Spinal cord (tissue), 10 donors: Measurements from ENCODE around the gene CDC16. TPM values are rescaled to one million over a fixed set of nuclear protein-coding genes. Genes with fewer than 3 reads are reported as not detected.

Experiments
- DNase-seq, 6 donors: peaks; one replicate each; pipeline versions ENCODE4 v3.0.0 to v3.0.0-alpha.2; 2013 to 2015; ENCODE audit warnings: low spot score in 6 of 6, low read depth in 4 of 6
- H3K27ac ChIP-seq: one replicate; pipeline ENCODE4 v1.5.1; 2013; ENCODE audit warnings: low read depth, low read length, control low read depth
- H3K27me3 ChIP-seq: one replicate; pipeline ENCODE4 v1.6.1; 2013; ENCODE audit warnings: low read length; ENCODE audit not compliant: control insufficient read depth, insufficient read depth
- H3K36me3 ChIP-seq: one replicate; pipeline ENCODE4 v1.6.1; 2013; ENCODE audit warnings: low read length; ENCODE audit not compliant: control insufficient read depth, insufficient read depth
- H3K4me1 ChIP-seq: one replicate; pipeline ENCODE4 v1.6.1; 2013; ENCODE audit warnings: low read length; ENCODE audit not compliant: control insufficient read depth, insufficient read depth
- H3K4me3 ChIP-seq: one replicate; pipeline ENCODE4 v1.5.1; 2013; ENCODE audit warnings: low read depth, low read length, control low read depth
- H3K9me3 ChIP-seq: one replicate; pipeline ENCODE4 v1.6.1; 2013; ENCODE audit warnings: low read length; ENCODE audit not compliant: control insufficient read depth, insufficient read depth
- WGBS: methylation state at CpG from one replicate; pipeline ENCODE4 v1.1.5; 2013; ENCODE audit warnings: missing lambda C conversion rate; ENCODE audit not compliant: insufficient coverage; 5-methylcytosine and 5-hydroxymethylcytosine counted together
- polyA plus RNA-seq, 2 donors: library from polyadenylated mRNA; unstranded; fragments of 120-200 nt; gene quantifications; one replicate each; pipeline ENCODE4 v1.2.1, GENCODE V29; 2013; ENCODE audit not compliant: insufficient read length in 2 of 2
- total RNA-seq, 2 donors: library from RNA; depleted of rRNA in 1 of 2; stranded (reverse); fragments of 120-200 nt in 1 of 2; fragments of >200 nt in 1 of 2; gene quantifications; one replicate each; pipeline versions ENCODE4 v1.2.3 to v1.2.4, GENCODE V29; 2013 to 2014
- donor health status: healthy.

Gene CDC16
- total and polyA plus RNA-seq, 4 donors, result 71.5 to 98.1 (median 88.1) TPM

- 88% methylated on average over 3 of the region's 6 CpGs for WGBS
- no peak for DNase-seq
- H3K4me3 ChIP-seq, result no peak overlapping the region
- H3K9me3 ChIP-seq, result no peaks in the 10 kb centered on the region
- H3K36me3 ChIP-seq, result peaks cover 53% of the 10 kb centered on the region
- H3K4me1 ChIP-seq, result no peaks in the 10 kb centered on the region
- no peaks in the 10 kb centered on the region for H3K27me3 ChIP-seq
- no peak overlapping the region for H3K27ac ChIP-seq
Observed at GRCh38 chr13:114268344-114269280, 33.9 kb downstream of the CDC16 start.

DNA sequence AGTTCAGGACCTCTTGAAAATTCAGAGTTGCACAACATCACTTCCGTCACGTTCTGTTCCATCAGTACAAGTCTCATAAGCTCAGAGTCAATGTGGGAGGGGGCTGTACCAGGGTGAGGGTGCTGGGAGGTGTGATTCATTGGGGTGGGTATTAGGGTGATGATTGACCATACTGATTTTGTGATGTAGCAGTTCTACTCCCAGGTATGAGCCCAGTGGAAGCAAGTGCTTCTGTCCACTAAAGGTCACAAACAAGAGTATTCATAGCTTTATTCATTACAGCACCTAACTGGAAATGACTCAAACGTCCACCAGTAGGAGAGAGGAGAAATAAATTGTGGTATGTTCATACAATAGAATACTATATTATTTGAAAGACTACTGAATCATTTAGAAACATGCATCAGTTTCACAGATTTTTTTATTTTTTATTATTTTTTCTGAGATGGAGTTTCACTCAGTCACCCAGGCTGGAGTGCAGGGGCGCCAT is 34.6 kb downstream of the CDC16 start:
- H3K36me3 ChIP-seq, result peaks cover 53% of the 10 kb centered on the region
- H3K9me3 ChIP-seq, result no peaks in the 10 kb centered on the region
- no peaks in the 10 kb centered on the region for H3K4me1 ChIP-seq
- H3K27ac ChIP-seq, result no peak overlapping the region
- no peak for DNase-seq
- H3K4me3 ChIP-seq, result no peak overlapping the region
- no peaks in the 10 kb centered on the region for H3K27me3 ChIP-seq
- WGBS, result 100% methylated on average over 1 of the region's 4 CpGs

- H3K4me1 ChIP-seq, result no peaks in the 10 kb centered on the region
- no peaks in the 10 kb centered on the region for H3K9me3 ChIP-seq
- no peak for DNase-seq
- H3K36me3 ChIP-seq, result peaks cover 39% of the 10 kb centered on the region
- 88% methylated on average over 1 of the region's 2 CpGs for WGBS
- no peak overlapping the region for H3K27ac ChIP-seq
- H3K27me3 ChIP-seq, result no peaks in the 10 kb centered on the region
- no peak overlapping the region for H3K4me3 ChIP-seq
Observed at GRCh38 chr13:114272977-114273376, 38.3 kb downstream of the CDC16 start.

DNA sequence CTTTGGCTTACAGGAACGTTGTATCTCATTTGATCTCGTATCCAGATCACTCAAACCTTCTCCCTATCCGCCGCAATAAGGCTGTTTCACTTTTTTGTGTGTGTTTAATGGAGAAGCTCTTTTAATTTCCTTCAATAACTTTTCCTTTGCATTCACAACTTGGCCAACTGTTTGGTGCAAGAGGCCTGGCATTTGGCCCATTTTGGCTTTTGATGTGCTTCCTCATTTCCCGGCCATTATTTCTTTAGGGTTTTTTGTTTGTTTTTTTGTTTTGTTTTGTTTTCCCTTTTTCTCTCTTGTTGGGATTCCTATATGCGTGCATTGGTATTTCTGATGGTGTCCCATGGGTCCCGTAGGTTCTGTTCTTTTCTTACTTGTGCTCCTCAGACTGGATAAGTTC is 40.6 kb downstream of the CDC16 start:
- Histone ChIP-seq H3K4me3 (no peak overlapping the region), H3K9me3 (no peaks in the 10 kb centered on the region), H3K27me3 (no peaks in the 10 kb centered on the region), H3K4me1 (peaks cover 3% of the 10 kb centered on the region), H3K36me3 (peaks cover 25% of the 10 kb centered on the region), H3K27ac (no peak overlapping the region)
- WGBS, result 83% methylated on average over 1 of the region's 7 CpGs
- no peak for DNase-seq

- Histone ChIP-seq H3K9me3 (no peaks in the 10 kb centered on the region), H3K4me3 (no peak overlapping the region), H3K4me1 (peaks cover 17% of the 10 kb centered on the region), H3K27me3 (no peaks in the 10 kb centered on the region), H3K27ac (no peak overlapping the region), H3K36me3 (peaks cover 15% of the 10 kb centered on the region)
- DNase-seq, result no peak
- WGBS, result 60% methylated on average over 1 of the region's 4 CpGs
Observed at GRCh38 chr13:114279146-114279545, 44.4 kb downstream of the CDC16 start.

DNA sequence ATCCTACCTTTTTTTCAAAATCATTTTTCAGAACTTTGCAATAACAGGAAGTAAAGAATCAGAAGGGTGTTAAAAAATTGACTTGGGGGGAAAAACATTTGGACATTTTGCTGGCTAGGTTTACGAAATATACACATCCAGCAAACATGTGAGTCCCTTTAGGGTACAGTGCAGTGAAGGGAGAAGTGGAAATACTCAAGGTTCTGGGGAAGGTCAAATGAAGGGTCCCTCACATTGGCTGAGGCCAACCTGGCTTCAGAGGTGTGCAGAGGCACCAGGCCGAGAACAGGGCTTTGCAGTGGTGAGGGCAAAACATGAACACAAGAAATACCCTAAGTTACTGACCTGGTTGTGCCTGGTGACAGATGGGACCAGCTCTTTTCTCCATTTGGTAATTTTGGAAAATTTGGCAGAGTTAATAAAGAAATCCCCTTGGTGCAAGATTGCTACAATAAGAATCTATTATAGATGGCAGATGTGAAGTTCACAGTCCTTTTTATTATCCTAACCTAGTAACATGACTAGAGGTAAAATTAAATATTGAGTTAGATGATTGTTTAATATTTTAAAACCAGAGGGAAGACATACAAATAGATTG is 45.2 kb downstream of the CDC16 start:
- no peak overlapping the region for H3K4me3 ChIP-seq
- WGBS, result 60% methylated on average over 1 of the region's 2 CpGs

DNA sequence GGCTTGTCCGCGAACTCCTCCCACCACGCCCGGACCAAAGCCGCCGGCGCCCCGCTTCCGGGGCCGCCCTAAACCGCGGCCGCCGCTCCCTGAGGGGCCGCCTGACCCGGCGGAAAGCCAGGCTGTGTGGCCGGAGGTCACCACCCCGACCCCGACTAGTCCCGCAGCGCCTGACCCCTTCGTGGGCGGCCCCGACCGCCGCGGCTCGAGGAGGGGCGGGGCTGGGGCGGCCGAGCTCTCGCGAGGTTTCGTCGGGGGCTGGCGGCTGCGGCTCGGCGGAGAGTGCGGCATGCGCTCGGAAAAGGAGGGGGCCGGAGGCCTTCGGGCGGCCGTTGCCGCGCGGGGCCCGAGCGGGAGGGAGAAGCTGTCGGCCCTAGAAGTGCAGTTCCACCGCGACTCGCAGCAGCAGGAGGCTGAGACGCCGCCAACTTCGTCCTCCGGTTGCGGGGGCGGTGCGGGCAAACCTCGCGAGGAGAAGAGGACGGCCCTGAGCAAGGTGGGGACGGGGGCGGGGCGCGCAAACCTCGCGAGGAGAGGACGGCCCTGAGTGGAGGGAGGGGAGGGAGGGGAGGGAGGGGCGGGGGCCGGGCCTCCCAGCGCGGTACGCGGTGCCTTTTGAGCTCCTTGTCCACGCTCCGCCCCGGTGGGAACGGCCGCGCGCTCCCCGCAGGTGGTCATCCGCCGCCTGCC is 46.8 kb downstream of the CDC16 start, which contains the start of gene UPF3A:
Gene UPF3A (plus strand): TSS at position 251 of the 690 bp plus-strand sequence. CDS start 39 bp downstream, at position 290.
- 0% methylated on average over 66 of the region's 89 CpGs for WGBS
- Histone ChIP-seq H3K27me3 (no peaks in the 10 kb centered on the region), H3K36me3 (peaks cover 15% of the 10 kb centered on the region), H3K27ac (peak within 1 kb of the TSS; percentile 97), H3K4me3 (peak within 1 kb of the TSS; percentile 52), H3K9me3 (no peaks in the 10 kb centered on the region), H3K4me1 (peaks cover 20% of the 10 kb centered on the region)
- peak; percentile 79 to 98 (median 87) for DNase-seq

More for the DNA sequence above, 45.2 kb downstream of the CDC16 start:
- peaks cover 20% of the 10 kb centered on the region for H3K4me1 ChIP-seq
- no peaks in the 10 kb centered on the region for H3K9me3 ChIP-seq
- H3K27ac ChIP-seq, result peak overlapping the region; percentile 97
- no peak for DNase-seq
- no peaks in the 10 kb centered on the region for H3K27me3 ChIP-seq
- peaks cover 18% of the 10 kb centered on the region for H3K36me3 ChIP-seq

- no peaks in the 10 kb centered on the region for H3K27me3 ChIP-seq
- WGBS, result 0% methylated on average over 42 of the region's 50 CpGs
- no peaks in the 10 kb centered on the region for H3K9me3 ChIP-seq
- peak; percentile 23 to 88 (median 64) for DNase-seq
- H3K4me1 ChIP-seq, result peaks cover 20% of the 10 kb centered on the region
- H3K4me3 ChIP-seq, result peak overlapping the region; percentile 52
- peak overlapping the region; percentile 62 for H3K27ac ChIP-seq
- peaks cover 18% of the 10 kb centered on the region for H3K36me3 ChIP-seq
Observed at GRCh38 chr13:114282041-114282670, 47.5 kb downstream of the CDC16 start.

DNA sequence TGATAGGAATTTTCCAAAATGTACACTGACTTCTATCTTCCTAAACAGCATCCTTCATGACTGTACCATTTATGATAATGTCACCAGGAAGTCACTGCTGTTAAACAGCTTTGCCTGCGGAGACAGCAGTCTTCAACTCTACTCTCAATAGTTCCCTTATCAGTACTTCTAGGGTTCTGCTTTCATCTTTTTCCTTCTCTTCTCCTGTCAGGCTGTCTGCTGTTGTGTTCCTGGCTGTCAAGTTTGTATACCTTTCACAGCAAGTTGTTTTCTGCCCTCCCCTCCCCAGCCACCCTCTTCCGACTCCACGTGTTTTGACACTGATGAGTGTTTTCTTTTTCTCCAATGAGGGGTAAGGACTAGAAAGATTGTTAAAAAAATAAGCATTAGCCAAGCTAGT is 48.9 kb downstream of the CDC16 start:
- peaks cover 20% of the 10 kb centered on the region for H3K4me1 ChIP-seq
- H3K27ac ChIP-seq, result no peak overlapping the region
- H3K9me3 ChIP-seq, result no peaks in the 10 kb centered on the region
- no peaks in the 10 kb centered on the region for H3K27me3 ChIP-seq
- no peak overlapping the region for H3K4me3 ChIP-seq
- H3K36me3 ChIP-seq, result peaks cover 30% of the 10 kb centered on the region
- DNase-seq, result no peak
- WGBS, result 50% methylated on average over 1 of the region's 3 CpGs
